ENCODE results near the gene AKR1C4. TPM values are rescaled to one million over a fixed set of nuclear protein-coding genes. Genes with fewer than 3 reads are reported as not detected.
"Not testable (repeated sequence)": the region's sequence is repeated elsewhere in the genome, so short reads cannot be mapped to it uniquely, and the experiment has no call there.

Gene AKR1C4
- total RNA-seq, 1 donor from 2014 or later, result not detected

DNA sequence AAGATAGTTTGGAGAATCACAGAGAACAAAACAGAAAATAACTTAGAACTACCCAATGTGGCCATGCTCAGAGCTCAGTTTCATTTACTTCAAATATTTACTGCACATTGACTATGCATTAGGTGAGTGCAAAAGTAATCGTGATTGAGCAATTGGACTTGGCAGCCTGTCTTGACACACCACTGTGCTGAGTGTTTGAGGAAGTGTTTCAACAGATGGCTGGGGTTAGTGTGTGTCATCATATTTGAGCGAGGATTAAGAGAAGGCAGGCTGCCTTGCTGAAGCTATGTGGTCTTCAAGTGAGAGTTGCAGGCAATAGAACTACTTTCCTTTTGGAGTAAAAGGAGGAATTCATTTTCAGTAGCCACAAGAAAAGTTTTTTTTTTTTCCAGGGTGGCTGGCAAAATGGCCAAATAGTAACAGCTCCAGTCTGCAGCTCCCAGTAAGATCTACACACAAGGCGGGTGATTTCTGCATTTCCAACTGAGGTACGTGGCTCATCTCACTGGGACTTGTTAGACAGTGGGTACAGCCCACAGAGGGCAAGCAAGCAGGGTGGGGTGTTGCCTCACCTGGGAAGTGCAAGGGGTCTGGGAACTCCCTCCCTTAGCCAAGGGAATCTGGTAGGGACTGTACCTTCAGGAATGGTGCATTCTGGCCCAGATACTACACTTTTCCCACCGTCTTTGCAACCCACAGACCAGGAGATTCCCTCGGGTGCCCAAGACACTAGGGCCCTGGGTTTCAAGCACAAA is 37.6 kb downstream of the AKR1C4 start:
- H3K36me3 ChIP-seq (ENCODE audit: control insufficient read depth, insufficient read depth, low read length), result no peaks in the 10 kb centered on the region
- TF ChIP-seq, protein P1, sequence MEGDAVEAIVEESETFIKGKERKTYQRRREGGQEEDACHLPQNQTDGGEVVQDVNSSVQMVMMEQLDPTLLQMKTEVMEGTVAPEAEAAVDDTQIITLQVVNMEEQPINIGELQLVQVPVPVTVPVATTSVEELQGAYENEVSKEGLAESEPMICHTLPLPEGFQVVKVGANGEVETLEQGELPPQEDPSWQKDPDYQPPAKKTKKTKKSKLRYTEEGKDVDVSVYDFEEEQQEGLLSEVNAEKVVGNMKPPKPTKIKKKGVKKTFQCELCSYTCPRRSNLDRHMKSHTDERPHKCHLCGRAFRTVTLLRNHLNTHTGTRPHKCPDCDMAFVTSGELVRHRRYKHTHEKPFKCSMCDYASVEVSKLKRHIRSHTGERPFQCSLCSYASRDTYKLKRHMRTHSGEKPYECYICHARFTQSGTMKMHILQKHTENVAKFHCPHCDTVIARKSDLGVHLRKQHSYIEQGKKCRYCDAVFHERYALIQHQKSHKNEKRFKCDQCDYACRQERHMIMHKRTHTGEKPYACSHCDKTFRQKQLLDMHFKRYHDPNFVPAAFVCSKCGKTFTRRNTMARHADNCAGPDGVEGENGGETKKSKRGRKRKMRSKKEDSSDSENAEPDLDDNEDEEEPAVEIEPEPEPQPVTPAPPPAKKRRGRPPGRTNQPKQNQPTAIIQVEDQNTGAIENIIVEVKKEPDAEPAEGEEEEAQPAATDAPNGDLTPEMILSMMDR (IDR thresholded peaks at IDR 0.05; ENCODE audit: insufficient read depth, low read length, severe bottlenecking), result no peak
- DNase-seq (ENCODE audit: low read depth) (peak; percentile 98), FAIRE-seq (peak; percentile 89)
- no peaks in the 10 kb centered on the region for H3K27me3 ChIP-seq (ENCODE audit: control insufficient read depth, insufficient read depth, low read length)
- H3K4me3 ChIP-seq (ENCODE audit: low read depth, low read length), result no peak overlapping the region

DNA sequence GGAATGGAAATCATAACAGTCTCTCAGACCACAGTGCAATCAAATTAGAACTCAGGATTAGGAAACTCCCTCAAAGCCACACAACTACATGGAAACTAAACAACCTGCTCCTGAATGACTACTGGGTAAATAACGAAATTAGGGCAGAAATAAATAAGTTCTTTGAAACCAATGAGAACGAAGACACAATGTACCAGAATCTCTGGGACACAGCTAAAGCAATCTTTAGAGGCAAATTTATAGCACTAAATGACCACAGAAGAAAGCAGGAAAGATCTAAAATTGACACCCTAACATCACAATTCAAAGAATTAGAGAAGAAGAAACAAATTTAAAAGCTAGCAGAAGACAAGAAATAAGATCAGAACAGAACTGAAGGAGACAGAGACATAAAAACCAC is 40.9 kb downstream of the AKR1C4 start:
- not testable (repeated sequence) for H3K27me3 ChIP-seq (ENCODE audit: control insufficient read depth, insufficient read depth, low read length); DNase-seq (ENCODE audit: low read depth); FAIRE-seq; H3K4me3 ChIP-seq (ENCODE audit: low read depth, low read length); H3K36me3 ChIP-seq (ENCODE audit: control insufficient read depth, insufficient read depth, low read length)

DNA sequence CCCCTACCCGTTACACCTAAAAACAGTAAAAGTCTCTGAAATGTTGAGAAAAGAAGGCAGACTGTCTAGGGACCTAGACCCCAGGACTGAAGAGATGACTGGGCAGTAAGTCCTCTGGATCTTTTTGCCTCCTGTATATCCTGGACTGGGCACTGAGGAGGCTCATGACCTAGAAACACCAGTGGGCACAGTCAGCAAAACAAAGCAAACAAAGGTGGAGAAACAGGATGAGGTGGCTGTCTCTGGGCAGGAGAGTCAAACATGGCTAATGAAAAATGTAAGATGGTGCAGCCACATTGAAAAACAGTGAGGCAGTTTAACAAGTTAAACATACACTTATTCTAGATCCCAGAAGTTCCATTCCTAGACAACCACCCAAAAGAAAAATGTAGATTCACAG is 45.9 kb downstream of the AKR1C4 start:
- no peaks in the 10 kb centered on the region for H3K27me3 ChIP-seq (ENCODE audit: control insufficient read depth, insufficient read depth, low read length)
- TF ChIP-seq, protein P1 (IDR thresholded peaks at IDR 0.05; ENCODE audit: insufficient read depth, low read length, severe bottlenecking), result no peak
- no peaks in the 10 kb centered on the region for H3K36me3 ChIP-seq (ENCODE audit: control insufficient read depth, insufficient read depth, low read length)
- no peak for FAIRE-seq
- H3K4me3 ChIP-seq (ENCODE audit: low read depth, low read length), result no peak overlapping the region
- DNase-seq (ENCODE audit: low read depth), result peak; percentile 13

DNA sequence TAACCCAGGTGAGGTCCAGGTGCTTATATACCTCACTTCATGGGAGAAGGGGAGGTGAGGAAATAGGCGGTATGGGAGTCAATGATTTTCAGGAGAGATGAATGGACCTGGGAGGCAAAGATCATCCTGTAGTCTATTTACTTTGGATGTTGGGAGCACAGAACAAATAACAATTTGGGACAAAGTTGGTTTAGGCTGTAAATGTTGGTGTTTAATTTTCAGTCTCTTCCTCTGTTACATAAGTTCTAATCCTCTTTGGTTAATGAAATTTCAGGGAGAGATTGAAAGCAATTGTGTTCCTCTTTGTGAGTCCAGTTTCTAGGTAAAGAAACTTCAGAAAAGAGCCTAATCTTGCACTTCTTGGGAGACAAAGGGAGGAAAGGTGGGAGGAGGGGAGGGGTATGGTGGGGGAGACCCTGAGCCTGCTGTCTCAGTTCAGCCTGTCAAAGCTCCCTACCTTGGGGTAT is 46.9 kb downstream of the AKR1C4 start:
- H3K4me3 ChIP-seq (ENCODE audit: low read depth, low read length), result no peak overlapping the region
- FAIRE-seq, result no peak
- TF ChIP-seq, protein P1 (IDR thresholded peaks at IDR 0.05; ENCODE audit: insufficient read depth, low read length, severe bottlenecking), result no peak
- no peaks in the 10 kb centered on the region for H3K36me3 ChIP-seq (ENCODE audit: control insufficient read depth, insufficient read depth, low read length)
- no peak for DNase-seq (ENCODE audit: low read depth)
- H3K27me3 ChIP-seq (ENCODE audit: control insufficient read depth, insufficient read depth, low read length), result no peaks in the 10 kb centered on the region

DNA sequence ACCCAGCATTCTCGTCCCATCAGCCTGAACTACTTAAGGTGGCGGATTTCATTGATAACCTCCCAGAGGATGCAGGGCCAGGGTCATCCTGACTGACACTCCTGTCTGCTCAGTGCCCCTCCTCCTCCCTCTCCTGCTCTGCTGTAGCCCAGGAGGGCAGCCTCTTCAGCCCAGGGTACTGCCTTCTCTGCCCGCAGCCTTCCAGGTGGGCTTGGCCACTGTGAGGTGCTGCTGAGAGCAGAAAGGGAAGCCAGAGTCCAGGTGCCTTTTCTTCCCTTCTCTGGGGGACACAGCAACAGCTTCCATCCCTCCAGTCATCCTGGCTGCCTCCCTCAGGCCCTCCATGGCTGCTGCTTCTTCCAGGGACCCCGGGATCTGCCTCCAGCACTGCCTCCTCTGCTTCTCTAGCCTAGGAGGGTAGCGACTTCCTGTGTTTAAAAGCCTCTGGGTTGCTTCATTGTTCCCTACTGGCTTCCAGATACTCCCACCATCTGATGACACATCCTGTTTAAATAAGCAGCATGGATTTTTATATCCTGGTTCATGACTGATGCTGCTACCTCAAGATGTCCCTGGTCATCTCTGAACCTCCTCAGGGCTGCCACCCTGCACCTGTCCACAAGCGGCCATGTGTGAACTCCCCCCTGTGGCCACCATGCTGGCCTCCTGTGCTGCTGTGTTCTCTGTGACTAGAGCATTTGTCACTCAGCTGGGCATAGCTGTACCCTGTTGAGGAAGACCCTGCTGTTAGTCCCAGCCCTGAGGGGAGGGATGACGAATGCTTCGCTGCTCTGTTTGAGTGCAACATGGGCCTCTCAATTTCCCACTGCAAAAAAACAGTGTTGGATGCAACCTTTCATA is 55.8 kb downstream of the AKR1C4 start:
- Histone ChIP-seq H3K4me3 (ENCODE audit: low read depth, low read length) (no peak overlapping the region), H3K27me3 (ENCODE audit: control insufficient read depth, insufficient read depth, low read length) (no peaks in the 10 kb centered on the region), H3K36me3 (ENCODE audit: control insufficient read depth, insufficient read depth, low read length) (no peaks in the 10 kb centered on the region)
- DNase-seq (ENCODE audit: low read depth), result peak; percentile 71
- peak; percentile 52 for FAIRE-seq
- TF ChIP-seq, protein P1 (IDR thresholded peaks at IDR 0.05; ENCODE audit: insufficient read depth, low read length, severe bottlenecking), result no peak

DNA sequence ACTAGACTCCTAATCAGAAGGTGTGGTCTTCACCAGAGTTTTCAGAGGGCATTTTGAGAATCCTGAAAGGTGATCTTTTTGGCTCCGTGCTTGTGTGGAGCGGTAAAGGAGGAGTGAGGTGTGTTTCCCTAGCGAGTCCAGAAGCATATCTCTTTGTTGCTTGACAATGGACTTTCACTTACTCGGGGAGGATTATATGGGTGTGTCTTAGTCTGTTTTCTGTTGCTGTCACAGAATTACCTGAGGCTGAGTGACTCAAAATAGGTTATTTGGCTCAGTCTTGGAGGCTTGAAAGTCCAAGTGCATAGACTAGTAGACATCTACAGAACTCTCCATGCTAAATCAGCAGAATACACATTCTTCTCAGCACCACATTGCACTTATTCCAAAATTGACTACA is 57.9 kb downstream of the AKR1C4 start:
- FAIRE-seq (no peak), DNase-seq (ENCODE audit: low read depth) (peak; percentile 12)
- no peak overlapping the region for H3K4me3 ChIP-seq (ENCODE audit: low read depth, low read length)
- no peaks in the 10 kb centered on the region for H3K36me3 ChIP-seq (ENCODE audit: control insufficient read depth, insufficient read depth, low read length)
- TF ChIP-seq, protein P1 (IDR thresholded peaks at IDR 0.05; ENCODE audit: insufficient read depth, low read length, severe bottlenecking), result no peak
- no peaks in the 10 kb centered on the region for H3K27me3 ChIP-seq (ENCODE audit: control insufficient read depth, insufficient read depth, low read length)

DNA sequence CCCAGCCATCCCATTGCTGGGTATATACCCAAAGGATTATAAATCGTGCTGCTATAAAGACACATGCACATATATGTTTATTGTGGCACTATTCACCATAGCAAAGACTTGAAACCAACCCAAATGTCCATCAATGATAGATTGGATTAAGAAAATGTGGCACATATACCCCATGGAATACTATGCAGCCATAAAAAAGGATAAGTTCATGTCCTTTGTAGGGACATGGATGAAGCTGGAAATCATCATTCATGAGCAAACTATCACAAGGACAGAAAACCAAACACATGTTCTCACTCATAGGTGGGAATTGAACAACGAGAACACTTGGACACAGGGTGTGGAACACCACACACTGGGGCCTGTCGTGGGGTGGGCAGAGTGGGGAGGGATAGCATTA is 61.1 kb downstream of the AKR1C4 start:
- not testable (repeated sequence) for H3K4me3 ChIP-seq (ENCODE audit: low read depth, low read length); H3K27me3 ChIP-seq (ENCODE audit: control insufficient read depth, insufficient read depth, low read length); DNase-seq (ENCODE audit: low read depth); H3K36me3 ChIP-seq (ENCODE audit: control insufficient read depth, insufficient read depth, low read length); FAIRE-seq

Data from bronchial epithelial cell (primary cell).